Measurements from ENCODE around the gene DPCD. TPM values are rescaled to one million over a fixed set of nuclear protein-coding genes. Genes with fewer than 3 reads are reported as not detected.

DPCD gene
- total and polyA plus RNA-seq, 2 donors (not counting 3 experiments of a cell fraction or from before 2014, with no cell fraction given) = 25.3 to 39.3 TPM

GRCh38 chr10:101559596-101560297 lies 28.4 kb upstream of the DPCD start:
- H3K4me1 ChIP-seq (ENCODE audit: control insufficient read depth, extremely low read depth, insufficient read depth, low read length) = no peaks in the 10 kb centered on the region
- CTCF ChIA-PET = interaction anchor here (1.5 to 1.6 kb wide), 2 partner anchors 11 to 258 kb away, joined by 4 to 7 read pairs; no protein-coding TSS in a partner anchor
- H4K20me1 ChIP-seq (replicated peaks; ENCODE audit: control insufficient read depth, extremely low read depth, insufficient read depth, low read length) = no peaks in the 10 kb centered on the region
- no peaks in the 10 kb centered on the region for H3K9me1 ChIP-seq (replicated peaks; ENCODE audit: control insufficient read depth, extremely low read depth, insufficient read depth, low read length)
- intact Hi-C loops (cut with micrococcal nuclease) (no loop called here), dilution Hi-C loops (cut with MboI; ENCODE audit: extremely low pct_ligation_motif_present, low sequenced_read_pairs) (no loop called here)
- no peaks in the 10 kb centered on the region for H3K79me2 ChIP-seq (ENCODE audit: control insufficient read depth, insufficient read depth, low read length)
- POLR2A ChIA-PET = no interaction called here
- H3K9me3 ChIP-seq (replicated peaks; ENCODE audit: control insufficient read depth, insufficient read depth, low read length) = no peaks in the 10 kb centered on the region
- TF ChIP-seq MYC (IDR thresholded peaks at IDR 0.05; ENCODE audit: low read depth, low read length) = no peak
- TF ChIP-seq GATA2 (IDR thresholded peaks at IDR 0.05; ENCODE audit: insufficient read depth, insufficient read length, low read depth, low read length) = no peak
- no peak for TF ChIP-seq MAX (IDR thresholded peaks at IDR 0.05; ENCODE audit: insufficient read depth, insufficient read length)
- no peak for TF ChIP-seq POLR2AphosphoS5 (IDR thresholded peaks at IDR 0.05; ENCODE audit: insufficient read depth, low read depth, low read length)
- no peak for TF ChIP-seq POLR2A (IDR thresholded peaks at IDR 0.05; ENCODE audit: low read depth, low read length)
- TF ChIP-seq JUN (IDR thresholded peaks at IDR 0.05; ENCODE audit: borderline replicate concordance, insufficient read depth, insufficient read length, low read depth) = no peak
- TF ChIP-seq EZH2 (IDR thresholded peaks at IDR 0.05; ENCODE audit: borderline replicate concordance, low read depth, low read length, severe bottlenecking) = no peak
- no peak for TF ChIP-seq FOS (IDR thresholded peaks at IDR 0.05; ENCODE audit: borderline replicate concordance, insufficient read depth, low read length)
- TF ChIP-seq CTCF (IDR thresholded peaks at IDR 0.05; ENCODE audit: extremely low read depth in 1 of 2, insufficient read depth in 1 of 2, low read depth in 1 of 2, low read length in 2 of 2) = no peak
- H2AFZ ChIP-seq (ENCODE audit: low read depth, low read length) = no peak overlapping the region
- BruUV-seq (replicated peaks) = no TSS peak
- no peaks in the 10 kb centered on the region for H3K36me3 ChIP-seq (ENCODE audit: control insufficient read depth in 2 of 2, extremely low read depth in 1 of 2, insufficient read depth in 2 of 2, low read length in 2 of 2)
- no peak overlapping the region for H3K4me3 ChIP-seq (replicated peaks in 1 of 3; ENCODE audit: insufficient read depth in 1 of 3, low read depth in 1 of 3, low read length in 3 of 3)
- DNase-seq (ENCODE audit: low read depth, low spot score) (no peak), FAIRE-seq (no peak)
- H3K27ac ChIP-seq (ENCODE audit: insufficient read depth, low read depth, low read length) = no peak overlapping the region
- no peak overlapping the region for H3K4me2 ChIP-seq (ENCODE audit: insufficient read depth, low read length)
- H3K9ac ChIP-seq (replicated peaks; ENCODE audit: extremely low read depth, insufficient read depth, low read length) = no peak overlapping the region
- H3K27me3 ChIP-seq (ENCODE audit: control insufficient read depth in 2 of 2, insufficient read depth in 2 of 2, low read length in 2 of 2) = no peaks in the 10 kb centered on the region

All from endothelial cell of umbilical vein (primary cell).